GM18907 (cell line): ENCODE data around the gene ANKZF1.

ENCODE experiments used
- ATAC-seq: cut with Tn5 transposase; IDR thresholded peaks from one replicate; pipeline ENCODE4 v1.9.1; 2021; ENCODE audit warnings: mild to moderate bottlenecking, moderate library complexity; ENCODE audit not compliant: unreplicated experiment

The ANKZF1 gene

GRCh38 chr2:219279151-219279915 is 49.7 kb downstream of the ANKZF1 start, which contains the start of gene DNAJB2:
DNAJB2 (plus strand) TSS chr2:219279366; CDS start chr2:219279834, 468 bp downstream.
- ATAC-seq, result peak; percentile 87

GRCh38 chr2:219279916-219280516 is 50.4 kb downstream of the ANKZF1 start:
- ATAC-seq, result no peak

GRCh38 chr2:219280651-219281050 is 51.0 kb downstream of the ANKZF1 start:
- no peak for ATAC-seq

GRCh38 chr2:219281588-219281987 is 52.0 kb downstream of the ANKZF1 start:
- ATAC-seq, result no peak

- no peak for ATAC-seq
Observed at GRCh38 chr2:219282375-219282774, 52.8 kb downstream of the ANKZF1 start.

- no peak for ATAC-seq
Observed at GRCh38 chr2:219282943-219283581, 53.5 kb downstream of the ANKZF1 start.

GRCh38 chr2:219284501-219285372 is 55.1 kb downstream of the ANKZF1 start:
- no peak for ATAC-seq

- ATAC-seq, result no peak
Observed at GRCh38 chr2:219285373-219285735, 55.7 kb downstream of the ANKZF1 start.

- ATAC-seq, result no peak
Observed at GRCh38 chr2:219285894-219286425, 56.4 kb downstream of the ANKZF1 start.
